Omental fat pad (tissue), 4 donors: Measurements from ENCODE around the gene RAD23B. TPM values are rescaled to one million over a fixed set of nuclear protein-coding genes. Genes with fewer than 3 reads are reported as not detected.
"Not testable (repeated sequence)": the region's sequence is repeated elsewhere in the genome, so short reads cannot be mapped to it uniquely, and the experiment has no call there.

Source experiments
- ATAC-seq: fragments of 150-250 bp; one replicate; pipeline ENCODE4 v1.9.1; 2016; ENCODE audit warnings: mild to moderate bottlenecking, moderate library complexity; ENCODE audit not compliant: low FRiP score
- DNase-seq: peaks from one replicate; pipeline ENCODE4 v3.0.0-alpha.2; 2019; ENCODE audit warnings: low spot score
- total RNA-seq, 4 donors: library from RNA; depleted of rRNA; stranded (reverse); fragments of >200 nt; gene quantifications; one replicate each; pipeline ENCODE4 v1.1.0, GENCODE V29; 2016
- TF ChIP-seq, protein P1 (sequence below), 3 donors: fragments of 450-650 bp; IDR thresholded peaks; one replicate each; pipeline ENCODE4 v1.5.1; 2016 to 2017; ENCODE audit warnings: antibody characterized with exemption in 3 of 3, mild to moderate bottlenecking in 3 of 3, moderate library complexity in 2 of 3

Gene RAD23B
- total RNA-seq, 4 donors from 2014 or later: 70.3 to 123 (median 101) TPM

DNA sequence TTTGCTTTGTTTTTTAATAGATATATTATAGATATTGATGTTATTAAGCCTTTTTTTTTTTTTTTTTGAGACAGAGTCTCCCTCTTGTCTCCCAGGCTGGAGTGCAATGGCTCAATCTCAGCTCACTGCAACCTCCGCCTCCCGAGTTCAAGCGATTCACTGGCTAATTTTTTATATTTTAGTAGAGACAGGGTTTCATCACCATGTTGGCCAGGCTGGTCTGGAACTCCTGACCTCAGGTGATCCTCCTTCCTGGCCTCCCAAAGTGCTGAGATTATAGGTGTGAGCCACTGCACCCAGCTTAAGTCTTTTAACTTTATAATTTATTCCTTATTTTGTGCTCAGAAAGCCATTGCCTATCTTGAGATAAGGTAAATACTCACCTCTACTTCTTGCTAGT, 24.2 kb upstream of the RAD23B start:
- ATAC-seq (no peak), DNase-seq (no peak)
- TF ChIP-seq, protein P1, sequence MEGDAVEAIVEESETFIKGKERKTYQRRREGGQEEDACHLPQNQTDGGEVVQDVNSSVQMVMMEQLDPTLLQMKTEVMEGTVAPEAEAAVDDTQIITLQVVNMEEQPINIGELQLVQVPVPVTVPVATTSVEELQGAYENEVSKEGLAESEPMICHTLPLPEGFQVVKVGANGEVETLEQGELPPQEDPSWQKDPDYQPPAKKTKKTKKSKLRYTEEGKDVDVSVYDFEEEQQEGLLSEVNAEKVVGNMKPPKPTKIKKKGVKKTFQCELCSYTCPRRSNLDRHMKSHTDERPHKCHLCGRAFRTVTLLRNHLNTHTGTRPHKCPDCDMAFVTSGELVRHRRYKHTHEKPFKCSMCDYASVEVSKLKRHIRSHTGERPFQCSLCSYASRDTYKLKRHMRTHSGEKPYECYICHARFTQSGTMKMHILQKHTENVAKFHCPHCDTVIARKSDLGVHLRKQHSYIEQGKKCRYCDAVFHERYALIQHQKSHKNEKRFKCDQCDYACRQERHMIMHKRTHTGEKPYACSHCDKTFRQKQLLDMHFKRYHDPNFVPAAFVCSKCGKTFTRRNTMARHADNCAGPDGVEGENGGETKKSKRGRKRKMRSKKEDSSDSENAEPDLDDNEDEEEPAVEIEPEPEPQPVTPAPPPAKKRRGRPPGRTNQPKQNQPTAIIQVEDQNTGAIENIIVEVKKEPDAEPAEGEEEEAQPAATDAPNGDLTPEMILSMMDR (IDR thresholded peaks at IDR 0.05): no peak

DNA sequence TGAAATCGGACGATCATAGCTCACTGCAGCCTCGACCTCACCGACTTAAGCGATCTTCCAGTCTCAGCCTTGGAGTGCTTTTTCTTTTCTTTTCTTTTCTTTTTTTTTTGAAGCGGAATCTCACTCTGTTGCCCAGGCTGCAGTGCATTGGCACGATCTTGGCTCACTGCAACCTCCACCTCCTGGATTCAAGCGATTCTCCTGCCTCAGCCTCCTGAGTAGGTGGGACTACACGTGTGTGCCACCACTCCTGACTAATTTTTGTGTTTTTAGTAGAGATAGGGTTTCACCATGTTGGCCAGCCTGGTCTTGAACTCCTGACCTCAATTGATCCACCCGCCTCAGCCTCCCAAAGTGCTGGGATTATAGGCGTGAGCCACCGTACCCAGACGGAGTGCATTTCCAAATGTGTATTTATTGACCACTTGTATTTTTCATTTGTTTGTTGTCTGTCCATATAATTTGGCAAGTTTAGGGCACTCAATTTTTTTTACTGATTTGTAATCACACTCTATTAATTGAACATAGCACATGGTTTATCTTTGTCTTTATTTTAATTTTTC, 23.2 kb upstream of the RAD23B start:
- not testable (repeated sequence) for ATAC-seq

DNA sequence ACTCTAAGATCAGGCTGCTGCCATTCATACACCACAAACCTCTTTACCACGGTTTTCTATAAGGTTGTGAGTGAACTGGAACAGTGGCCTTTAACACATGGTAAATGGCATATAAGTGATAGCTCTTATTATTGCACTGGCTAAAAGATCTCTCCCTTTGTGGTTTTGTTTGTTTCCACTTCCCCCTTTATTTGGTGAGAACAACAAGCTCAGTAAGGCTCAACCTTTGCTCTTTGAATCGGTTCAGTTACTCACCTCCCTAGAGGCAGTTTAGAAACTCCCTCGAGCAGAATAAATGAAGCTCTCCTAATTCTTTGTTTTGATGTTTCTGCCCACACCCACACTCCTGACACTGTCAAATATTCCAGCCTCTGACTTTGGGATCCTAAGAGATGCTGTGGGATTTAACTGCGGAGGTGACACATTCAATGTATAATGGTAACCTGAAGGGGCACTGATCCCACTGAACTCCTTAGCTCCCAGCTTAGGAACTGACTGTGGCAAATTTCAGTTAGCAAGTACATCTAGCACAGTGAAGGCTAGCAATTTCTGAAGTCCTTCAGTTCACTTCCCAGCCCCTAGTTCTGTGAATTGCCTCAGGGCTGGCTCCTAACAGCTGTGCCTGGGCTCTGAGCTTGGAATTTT, 22.5 kb upstream of the RAD23B start:
- ATAC-seq (no peak), DNase-seq (no peak)
- TF ChIP-seq, protein P1 (IDR thresholded peaks at IDR 0.05): no peak

More for the DNA sequence above, 23.2 kb upstream of the RAD23B start:
- DNase-seq: not testable (repeated sequence)

DNA sequence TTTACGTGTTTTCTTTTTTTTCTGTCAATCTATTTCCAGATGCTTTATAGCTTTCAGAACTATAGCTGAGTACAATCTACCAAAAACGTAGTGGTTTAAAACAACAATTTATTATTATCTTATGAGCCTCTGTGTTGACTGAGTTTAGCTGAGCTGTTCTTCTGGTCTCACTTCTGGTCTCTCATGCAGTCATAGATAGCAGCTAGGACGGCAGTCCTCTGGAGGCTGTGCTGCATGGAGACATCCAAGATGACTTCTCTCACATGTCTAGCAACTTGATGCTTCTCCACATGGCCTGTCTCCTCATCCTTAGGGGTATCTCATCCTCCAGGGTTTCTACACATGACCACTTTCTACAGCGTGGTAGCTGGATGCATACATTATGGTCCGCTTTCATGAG, 22.0 kb upstream of the RAD23B start:
- DNase-seq (no peak), ATAC-seq (no peak)
- TF ChIP-seq, protein P1 (IDR thresholded peaks at IDR 0.05): no peak

DNA sequence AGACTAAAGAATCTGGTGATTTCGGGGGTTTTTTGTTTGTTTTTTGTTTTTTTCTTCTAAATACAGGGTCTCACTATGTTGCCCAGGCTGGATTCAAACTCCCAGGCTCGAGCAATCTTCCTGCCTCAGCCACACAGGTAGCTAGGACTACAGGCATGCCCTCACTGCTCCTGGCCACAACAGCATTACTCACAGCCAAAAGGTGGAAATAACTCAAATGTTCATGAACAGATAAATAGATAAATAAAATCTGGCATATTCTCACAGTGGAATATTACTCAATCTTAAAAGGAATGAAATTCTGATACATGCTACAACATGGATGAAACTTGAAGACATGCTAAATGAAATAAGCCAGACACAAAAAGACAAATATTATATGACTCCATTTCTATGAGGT, 19.8 kb upstream of the RAD23B start:
- ATAC-seq: no peak
- DNase-seq: no peak
- TF ChIP-seq, protein P1 (IDR thresholded peaks at IDR 0.05): no peak

DNA sequence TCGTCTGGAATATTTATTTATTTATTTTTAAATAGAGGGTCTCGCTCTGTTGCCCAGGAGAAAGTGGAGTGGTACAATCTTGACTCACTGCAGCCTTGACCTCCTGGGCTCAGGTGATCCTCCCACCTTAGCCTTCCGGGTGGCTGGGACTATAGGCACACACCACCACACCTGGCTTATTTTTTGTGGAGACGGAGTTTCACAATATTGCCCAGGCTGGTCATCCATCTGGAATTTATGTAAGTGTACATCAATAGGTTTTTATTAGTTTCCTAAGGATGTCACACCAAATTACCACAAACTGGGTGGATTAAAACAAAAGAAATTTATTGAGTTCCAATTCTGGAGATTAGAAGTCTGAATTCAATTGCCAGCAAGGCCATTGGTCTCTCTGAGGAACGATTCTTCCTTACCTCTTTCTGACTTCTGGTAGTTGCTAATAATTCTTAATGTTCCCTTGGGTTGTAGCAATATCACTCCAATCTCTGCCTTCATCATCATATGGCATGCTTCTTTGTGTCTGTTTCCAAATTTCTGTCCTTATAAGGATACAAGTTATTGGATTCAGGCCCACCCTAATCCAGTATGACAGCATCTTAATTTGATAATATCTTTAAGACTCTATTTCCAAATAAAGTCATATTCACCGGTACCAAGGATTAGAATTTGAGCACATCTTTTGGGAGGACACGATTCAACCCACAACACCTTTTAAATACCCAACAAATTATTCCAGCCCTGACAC, 16.3 kb upstream of the RAD23B start:
- DNase-seq: no peak
- no peak for ATAC-seq
- TF ChIP-seq, protein P1 (IDR thresholded peaks at IDR 0.05): no peak

DNA sequence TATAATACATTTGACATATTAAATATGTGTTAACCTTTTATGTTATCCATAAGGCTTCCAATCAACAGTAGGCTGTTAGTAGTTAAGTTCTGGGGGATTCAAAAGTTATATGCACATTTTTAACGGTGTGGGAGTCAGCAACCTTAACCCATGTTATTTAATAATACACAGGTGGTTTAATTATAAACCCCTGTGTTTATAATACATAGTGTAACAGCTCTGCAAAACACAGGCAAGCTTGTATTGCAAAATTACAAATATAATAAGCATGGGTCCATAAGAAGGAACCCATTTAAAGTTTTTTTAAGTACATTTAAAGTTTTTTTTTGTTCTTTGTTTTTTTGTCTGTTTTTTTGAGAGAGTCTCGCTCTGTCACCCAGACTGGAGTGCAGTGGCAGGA, 14.5 kb upstream of the RAD23B start:
- DNase-seq (no peak), ATAC-seq (no peak)
- TF ChIP-seq, protein P1 (IDR thresholded peaks at IDR 0.05): no peak
